NCI-H146 (cell line): ENCODE data around the gene DCBLD1.

Experiments used
- DNase-seq: peaks from one replicate; lab custom pipeline; 2025; lab: John Stamatoyannopoulos, UW

DCBLD1 gene

DNA sequence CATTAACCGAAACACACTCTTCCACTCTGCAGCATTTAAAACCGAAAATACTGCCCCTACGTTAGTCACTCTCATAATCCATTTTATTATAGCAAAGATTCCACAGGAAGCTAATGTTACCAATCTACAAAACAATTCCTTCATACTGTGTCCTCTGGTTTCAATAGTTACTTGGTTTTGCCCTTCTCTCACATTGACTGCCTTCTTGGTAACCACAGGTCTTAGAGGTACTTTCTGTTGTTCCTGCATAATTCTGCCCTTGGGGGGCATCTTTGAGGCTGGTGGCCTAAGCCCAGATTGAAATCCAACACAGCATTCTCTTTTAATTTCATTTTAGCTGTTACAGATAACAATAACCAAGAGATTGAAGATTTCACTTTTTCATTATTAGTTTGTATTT is 9.8 kb upstream of the DCBLD1 start:
- DNase-seq: no peak

DNA sequence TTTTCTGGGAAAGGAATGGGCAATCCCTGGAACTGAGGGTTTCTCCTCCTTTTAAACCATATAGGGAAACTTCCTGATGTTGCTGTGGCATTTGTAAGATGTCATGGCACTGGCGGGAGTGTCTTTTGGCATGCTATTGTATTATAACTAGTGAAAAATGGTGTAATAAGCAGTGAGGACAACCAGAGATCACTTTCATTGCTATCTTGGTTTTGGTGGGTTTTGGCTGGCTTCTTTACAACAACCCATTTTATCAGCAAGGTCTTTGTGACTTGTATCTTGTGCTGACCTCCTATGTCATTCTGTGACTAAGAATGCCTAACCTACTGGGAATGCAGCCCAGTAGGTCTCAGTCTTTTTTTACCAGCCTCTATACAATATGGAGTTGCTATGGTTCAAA is 9.1 kb upstream of the DCBLD1 start:
- no peak for DNase-seq

DNA sequence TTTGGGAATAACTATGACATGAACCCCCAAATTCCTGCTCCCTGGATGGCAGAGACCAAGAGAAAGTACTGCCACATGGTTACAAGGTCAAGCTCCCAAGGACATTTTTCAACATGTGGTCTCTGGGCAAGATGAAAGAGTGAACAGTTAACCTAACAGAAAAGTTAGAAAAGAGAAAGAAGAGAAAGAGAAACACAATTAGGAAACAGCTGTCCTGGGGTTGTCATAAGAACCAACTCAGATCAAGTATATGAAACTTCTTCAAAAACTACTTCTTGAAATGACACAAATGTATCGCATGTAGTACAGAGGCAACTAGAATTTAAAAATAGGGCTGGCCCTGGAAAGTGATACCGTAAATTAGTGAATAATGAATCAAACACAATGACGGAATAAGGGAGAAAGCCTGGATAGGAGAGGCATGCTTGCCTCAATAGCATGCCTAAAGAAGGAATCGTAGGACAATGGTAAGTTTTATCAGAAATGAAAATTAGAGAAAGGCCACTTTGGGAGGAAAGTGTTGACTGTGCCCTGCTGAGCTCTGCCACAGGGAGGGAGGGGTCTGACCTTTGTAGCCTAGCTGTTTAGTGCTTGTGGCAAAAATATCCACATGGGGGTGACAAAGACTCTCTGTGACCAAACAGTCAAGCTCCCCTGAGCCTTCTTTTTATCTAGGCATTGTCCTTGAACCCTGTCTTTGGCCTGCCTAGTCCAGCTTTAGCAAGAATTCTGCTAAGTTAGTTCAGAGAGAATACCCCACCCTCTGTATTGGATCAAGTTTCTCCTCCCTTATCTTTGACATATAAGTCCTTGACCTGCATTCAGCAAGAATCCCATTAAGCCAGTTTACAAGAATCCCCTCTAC is 4.3 kb upstream of the DCBLD1 start:
- DNase-seq: peak; percentile 55

DNA sequence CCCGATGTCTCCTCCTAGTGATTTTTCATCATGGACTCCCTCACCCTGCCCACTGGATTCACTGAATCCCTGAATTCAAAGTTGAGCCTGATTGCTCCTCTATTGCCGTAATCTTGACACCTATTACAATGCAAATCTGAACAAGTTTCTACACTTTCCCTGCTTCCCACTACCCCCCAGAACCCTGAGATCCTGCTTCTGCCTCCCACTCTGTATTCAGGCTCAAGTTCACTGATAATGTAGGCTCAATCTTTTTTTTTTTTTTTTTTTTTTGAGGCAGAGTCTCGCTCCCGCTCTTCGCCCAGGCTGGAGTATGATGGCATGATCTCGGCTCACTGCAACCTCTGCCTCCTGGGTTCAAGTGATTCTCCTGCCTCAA is 3.6 kb upstream of the DCBLD1 start:
- DNase-seq: no peak

DNA sequence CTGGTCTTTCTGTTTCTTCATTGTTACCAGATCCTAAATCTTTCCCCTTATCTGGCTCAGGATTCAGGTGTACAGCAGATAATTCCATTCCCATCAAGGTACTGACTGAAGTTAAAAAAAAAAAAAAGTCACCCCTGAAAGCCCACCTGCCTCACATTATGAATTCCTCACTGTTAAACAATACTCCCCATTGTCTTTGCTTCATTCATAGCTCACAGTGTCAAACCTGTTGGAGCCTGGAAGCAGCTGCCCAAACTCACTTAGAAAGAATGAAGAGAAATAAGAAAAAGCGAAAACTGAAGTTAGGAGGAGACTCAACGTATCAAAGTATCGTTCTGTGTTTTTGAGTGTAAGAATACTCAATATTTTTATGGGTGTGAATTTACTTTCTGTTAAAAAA is 1.8 kb upstream of the DCBLD1 start:
- peak; percentile 88 for DNase-seq

DNA sequence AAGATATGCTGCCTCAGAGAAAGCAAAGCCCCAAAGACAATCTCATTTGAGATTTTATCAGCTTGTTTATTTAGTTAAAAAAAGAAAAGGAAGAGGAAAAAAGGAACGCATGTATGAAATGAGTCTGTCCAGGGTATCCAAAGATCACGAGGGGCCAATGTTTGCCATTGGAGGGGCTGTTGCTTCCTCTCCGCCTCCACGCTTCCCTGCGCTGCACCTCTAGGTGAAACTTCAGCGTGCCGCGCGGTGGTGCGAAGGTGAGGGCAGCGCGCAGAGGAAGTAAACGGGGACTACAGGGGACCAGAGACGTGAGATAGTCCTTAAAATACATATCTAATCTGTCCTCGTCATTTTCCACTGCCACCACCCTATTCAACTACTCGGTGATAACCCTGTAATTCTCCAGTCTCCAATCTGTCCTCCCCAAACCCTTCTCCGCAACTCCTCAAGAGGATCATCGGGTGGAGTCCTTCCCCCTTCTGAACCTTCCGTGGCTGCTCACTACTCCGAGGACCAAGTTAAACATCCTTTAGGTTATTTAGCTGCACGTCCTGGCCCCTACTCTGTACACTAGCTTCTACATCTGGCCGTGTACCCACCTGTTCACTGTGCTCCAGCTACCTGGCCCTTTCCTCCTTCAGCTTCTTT is 1.1 kb upstream of the DCBLD1 start:
- peak; percentile 74 for DNase-seq

DNA sequence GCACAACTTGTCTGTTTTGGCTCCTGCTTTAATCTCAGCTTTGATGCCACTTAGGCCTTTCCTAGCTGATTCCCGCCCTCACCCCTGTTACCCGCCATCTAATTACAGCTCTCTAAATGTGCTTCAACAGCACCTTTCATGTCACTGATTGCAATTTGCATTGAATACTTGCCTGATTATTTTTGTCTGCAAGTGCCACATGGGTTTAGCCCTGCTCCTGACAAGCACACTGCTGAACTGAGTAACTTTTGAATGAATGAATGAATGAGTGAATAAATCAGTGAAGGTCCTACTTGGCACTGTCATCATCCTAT is 591 bp upstream of the DCBLD1 start:
- DNase-seq: peak; percentile 55

DNA sequence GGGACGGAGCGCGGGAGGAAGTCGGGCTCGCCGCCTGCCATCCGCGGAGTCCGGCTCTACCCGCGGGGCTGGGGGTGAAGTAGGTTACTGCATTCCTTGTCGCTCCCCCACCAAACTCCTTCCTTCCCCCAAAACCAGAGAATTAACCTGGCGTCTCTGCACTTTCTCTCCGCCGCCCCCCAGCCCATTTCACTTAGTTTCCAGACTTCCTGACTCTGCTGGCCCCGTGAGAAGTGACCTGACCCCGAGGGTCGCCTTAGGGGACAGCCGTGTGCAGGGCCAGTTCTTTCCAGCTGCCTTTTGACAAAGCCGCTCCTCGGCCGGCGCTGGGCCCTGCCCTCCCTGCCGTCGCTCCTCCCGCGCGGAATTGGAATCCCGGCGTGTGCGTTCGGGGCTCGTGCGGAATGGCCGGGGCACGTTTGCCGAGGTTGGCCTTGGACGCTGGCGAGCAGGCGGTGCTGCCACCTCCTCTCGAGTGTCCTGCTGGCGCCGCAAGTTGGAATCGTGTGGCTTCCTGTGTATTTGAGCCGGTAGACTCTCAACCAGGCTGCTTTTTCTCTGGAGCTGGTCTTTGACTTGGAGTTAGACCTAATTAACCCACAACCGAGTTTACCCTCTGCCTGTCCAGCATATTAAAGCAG is 650 bp downstream of the DCBLD1 start:
- DNase-seq: peak; percentile 79

DNA sequence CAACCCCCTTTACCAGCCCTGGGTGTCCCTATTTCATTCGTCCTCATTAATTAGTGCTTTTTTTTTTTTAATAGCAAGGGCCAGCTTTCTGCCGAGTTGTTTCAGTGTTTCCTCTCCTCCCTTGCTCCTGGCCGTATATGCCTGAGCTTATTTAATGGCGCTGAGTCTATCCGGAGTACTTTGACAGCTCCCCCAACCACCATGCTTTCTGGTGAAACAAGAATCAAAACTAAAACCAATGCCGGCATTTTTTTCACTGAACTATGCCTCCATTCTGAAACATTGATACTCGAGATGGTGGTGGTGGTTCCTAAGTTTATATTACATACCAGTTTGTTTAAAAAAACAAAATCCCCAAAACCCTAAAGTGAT is 1.2 kb downstream of the DCBLD1 start:
- peak; percentile 55 for DNase-seq

DNA sequence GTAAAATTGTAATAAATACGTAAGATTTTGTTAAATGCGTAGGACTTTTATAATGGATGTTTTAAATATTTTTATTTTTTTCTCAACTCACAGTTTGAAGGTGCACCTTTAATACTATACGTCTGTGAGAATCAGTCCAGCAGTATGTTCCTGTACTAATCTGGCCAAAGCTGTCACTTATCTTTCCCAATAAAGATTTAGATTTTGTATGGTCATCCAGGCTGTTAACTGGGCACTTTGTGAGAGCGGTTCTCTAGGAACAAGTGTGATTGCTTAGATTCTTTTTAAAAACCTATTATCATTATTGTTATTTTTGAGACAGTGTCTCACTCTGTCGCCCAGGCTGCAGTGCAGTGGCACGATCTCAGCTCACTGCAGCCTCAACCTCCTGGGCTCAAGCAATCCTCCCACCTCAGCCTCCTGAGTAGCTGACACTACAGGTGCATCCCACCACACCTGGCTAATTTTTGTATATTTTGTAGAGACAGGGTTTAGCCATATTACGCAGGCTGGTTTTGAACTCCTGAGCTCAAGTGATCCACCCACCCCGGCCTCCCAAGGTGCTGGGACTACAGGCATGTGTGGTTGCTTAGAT is 1.7 kb downstream of the DCBLD1 start:
- no peak for DNase-seq

DNA sequence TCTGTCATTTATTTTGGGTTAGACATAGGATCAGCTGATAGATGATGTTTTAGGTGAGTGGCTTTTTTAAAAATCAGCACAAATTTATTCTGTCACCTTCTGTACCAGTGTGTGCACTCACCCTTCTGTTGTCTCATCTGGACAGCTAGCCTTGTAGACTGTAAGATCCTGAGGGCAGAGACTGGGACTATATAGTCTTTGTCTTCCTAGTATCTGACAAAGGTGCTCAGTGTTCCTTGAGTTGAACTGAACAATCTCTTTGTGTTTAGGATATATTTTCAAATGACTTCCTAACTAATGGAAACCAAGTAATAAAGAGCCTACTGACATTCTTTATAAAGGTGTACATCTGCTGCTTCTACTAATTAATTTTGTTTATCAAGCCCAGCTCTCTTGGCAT is 3.0 kb downstream of the DCBLD1 start:
- no peak for DNase-seq

DNA sequence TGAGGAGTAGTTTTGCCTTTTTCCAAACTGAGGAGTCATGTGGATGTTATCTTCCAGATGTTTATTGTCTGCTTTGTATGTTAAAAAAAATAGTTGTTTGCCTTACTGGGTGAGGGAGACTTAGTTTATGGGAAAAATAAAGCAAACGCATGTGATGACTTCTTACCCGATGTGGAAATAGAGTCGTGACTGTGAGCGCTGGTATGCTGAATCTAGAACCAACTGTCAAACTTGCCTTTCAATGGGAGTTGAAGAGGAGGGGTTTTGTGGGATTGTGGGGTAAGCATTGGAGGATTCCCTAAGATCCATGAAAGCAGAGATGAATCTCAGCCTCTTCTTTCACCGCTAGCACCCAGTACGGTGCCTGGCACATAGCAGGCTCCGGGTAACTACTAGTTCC is 5.3 kb downstream of the DCBLD1 start:
- DNase-seq: no peak

DNA sequence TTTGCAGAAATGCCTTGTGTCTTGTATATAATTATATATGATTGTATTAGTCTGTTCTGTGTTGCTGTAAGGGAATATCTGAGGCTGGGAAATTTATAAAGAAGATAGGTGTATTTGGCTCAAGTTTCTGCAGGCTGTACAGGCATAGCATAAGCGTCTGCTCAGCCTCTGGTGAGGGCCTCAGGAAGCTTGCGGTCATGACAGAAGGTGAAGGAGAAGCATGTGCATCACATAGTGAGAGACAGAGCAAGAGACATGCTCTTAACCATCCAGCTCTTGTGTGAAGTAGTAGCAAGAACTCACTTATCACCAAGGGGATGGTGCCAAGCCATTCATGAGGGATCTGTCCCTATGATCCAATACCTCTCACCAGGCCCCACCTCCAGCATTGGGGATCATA is 6.5 kb downstream of the DCBLD1 start:
- DNase-seq: no peak

DNA sequence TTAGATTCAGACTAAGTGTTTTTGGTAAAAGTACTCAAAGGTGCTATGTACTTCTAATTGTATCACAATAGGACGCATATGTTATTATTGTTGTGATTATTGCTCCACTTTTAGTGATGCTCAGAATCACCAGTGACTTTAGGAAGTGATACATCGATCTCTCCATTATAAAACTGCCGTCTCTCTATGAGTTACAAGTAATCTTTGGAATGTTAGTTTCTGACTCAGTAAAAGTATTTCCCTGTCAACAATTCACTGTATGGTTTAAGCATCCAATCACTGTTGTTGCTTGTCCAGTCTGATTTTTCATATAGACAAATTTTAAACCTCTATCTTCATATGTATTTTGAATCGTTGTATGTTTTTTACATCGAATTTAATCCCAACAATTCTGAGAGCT is 9.4 kb downstream of the DCBLD1 start:
- no peak for DNase-seq

DNA sequence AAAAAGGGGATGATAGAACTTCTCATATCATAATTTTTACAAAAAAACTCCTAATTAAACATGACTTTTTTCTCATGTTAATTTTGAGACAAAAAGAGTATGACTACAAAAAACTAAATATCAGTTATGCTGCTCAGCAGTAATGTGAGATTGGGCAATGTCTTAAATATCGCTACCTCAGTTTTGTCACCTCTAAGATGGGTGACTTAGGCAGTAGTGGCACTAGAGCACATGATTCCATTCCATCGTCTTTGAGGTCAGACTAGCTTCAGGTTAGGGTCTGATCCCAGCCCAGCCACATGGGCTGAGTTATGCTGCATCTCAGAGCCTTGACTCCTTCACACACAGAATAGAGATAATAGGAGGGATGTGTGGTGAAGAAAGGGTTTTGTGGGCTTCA is 11.0 kb downstream of the DCBLD1 start:
- no peak for DNase-seq

DNA sequence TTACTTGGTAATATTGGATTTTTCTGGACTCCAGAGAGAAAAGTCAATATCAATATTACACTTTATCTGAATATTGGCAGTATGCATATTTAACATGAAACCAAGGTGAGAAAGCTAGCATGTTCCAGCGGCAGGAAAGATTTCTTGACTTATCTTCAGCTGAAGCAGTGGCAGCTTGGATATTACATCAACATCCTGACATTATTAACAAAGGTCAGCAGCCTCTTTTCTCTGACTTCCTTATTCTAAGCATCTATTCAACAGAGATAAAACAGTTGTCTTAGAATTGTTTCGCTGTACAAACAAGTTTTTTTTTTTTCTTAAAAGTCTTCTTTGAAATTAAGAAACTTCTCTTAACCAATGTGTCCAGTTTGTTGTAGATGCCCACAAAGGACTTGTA is 11.8 kb downstream of the DCBLD1 start:
- no peak for DNase-seq

DNA sequence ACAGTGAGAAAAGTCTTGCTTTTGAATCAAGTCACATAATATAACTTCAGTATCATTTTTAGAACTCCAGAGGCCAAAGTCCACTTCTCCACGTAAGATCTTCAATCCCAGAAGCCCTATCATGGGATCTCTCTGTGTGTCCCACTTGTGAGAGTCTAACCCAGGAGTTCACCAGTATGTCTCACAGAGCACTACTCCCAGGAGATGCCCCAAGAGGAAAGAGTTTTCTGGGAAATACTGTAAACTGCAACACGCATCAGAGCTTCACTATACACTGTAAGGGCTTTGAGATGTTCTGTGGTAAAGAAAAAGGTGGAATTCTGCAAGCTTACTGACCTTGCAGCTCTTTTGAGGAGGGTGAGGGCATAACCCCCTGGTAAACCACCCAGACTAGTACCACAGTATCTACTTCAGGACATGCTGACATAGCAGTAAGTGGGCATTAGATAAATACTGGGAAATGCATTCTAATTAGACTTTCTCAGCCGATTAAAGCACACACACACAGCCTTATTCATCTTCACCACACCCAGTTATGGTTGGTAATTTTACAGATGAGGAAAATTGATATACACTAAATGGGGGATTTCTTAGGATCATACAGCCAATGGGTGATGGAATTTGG is 12.3 kb downstream of the DCBLD1 start:
- DNase-seq: no peak

DNA sequence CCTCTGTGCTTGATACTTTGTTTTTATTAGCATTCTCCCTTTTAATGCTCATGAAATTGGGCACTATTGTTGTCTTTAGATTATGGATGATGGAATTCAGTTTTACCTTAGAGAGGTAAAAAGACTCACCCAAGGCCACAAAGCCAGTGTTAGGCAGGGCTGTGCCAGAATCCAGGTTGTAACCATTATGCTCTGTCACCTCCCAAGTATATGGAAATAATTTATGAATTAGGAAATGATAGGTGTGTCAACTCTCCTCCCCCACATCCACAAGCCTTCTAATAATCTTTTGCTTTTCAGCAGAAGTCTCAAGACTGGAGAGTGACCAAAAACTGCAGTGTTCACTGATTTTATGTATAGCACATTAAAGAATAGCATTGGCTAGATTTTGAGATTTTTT is 13.0 kb downstream of the DCBLD1 start:
- no peak for DNase-seq

DNA sequence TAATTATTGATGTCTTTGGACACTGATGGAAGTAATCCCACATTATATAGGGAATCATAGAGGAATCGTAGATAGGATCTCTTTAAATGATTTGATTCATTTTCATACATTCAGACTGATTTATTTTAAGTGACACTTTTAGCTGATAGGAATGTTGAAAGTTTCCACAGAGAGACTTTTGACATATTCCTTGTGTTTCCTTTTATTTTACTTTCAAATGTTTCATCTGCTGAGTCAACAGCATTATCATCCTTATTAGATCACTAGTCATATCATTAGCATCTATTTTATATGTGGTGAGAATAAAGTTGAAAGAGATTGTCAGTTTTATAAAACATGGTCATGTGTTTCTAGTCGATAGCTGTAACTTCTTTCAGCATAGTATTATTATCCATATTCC is 13.4 kb downstream of the DCBLD1 start:
- DNase-seq: no peak

DNA sequence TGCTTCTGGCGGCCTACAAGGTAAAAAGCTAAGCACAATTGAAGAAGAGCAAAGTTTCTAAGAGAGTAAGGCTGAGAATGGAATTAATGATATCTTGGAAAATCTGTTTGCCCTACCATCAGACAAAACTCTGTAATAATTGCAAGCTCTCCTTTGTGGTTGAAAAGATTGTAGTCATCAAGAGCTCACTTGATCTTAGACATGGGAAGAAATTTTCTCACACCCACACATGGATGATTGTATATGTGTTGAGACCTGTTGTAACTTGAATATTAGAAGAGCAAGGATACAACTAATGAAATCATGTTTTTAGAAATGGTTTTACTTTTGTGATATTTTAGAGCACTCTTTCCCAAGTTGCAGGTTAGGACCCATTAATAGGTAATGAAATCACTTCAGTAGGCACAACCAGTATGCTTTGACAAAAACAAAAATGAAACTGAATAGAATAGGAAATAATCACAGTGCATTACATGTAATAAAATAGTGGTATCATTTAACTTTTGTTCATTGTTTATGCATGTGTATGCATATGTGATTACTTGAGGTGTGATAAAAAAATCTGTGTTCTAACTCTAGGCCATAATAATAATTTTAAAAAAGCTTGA is 14.0 kb downstream of the DCBLD1 start:
- DNase-seq: no peak

DNA sequence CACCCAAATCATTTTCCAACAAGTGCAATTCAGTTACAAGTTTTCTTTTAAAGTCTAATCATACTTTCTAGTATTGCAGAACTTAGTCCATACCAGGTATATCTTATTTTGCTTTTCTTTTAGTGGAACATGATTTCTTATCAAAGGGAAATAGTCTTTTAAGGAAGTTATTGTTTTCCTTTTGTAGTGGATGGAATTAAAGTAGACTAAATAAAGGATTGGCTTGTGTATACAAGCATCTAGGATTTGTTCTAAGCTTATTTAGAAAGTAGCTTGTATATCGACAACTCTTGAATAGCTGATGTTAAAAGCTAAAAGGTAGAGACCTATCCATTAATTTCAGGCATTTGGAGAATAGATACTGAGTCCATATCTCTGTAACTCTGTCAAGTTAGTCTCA is 14.8 kb downstream of the DCBLD1 start:
- no peak for DNase-seq

DNA sequence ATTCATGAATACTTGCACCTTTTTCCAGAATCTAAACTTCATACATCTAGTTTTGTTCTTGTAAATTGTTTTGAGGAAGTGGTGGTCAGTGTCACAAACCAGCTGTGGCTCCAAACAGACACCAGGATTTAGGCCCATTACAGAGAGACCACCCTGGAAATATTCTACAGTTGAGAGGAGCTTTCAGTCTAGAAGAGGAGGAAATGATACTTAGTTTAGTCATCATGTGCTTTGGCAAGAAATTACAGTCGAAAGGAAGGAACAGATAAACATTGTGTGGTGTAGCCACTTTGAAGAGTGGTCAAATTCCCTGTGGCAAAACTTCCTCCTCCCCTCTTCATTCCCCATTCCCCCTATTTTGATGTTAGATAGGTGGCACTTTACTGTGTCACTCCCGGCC is 15.7 kb downstream of the DCBLD1 start:
- no peak for DNase-seq
